ENCODE results near the gene GABRG2.
"Not testable (repeated sequence)": the region's sequence is repeated elsewhere in the genome, so short reads cannot be mapped to it uniquely, and the experiment has no call there.

GABRG2 gene

DNA sequence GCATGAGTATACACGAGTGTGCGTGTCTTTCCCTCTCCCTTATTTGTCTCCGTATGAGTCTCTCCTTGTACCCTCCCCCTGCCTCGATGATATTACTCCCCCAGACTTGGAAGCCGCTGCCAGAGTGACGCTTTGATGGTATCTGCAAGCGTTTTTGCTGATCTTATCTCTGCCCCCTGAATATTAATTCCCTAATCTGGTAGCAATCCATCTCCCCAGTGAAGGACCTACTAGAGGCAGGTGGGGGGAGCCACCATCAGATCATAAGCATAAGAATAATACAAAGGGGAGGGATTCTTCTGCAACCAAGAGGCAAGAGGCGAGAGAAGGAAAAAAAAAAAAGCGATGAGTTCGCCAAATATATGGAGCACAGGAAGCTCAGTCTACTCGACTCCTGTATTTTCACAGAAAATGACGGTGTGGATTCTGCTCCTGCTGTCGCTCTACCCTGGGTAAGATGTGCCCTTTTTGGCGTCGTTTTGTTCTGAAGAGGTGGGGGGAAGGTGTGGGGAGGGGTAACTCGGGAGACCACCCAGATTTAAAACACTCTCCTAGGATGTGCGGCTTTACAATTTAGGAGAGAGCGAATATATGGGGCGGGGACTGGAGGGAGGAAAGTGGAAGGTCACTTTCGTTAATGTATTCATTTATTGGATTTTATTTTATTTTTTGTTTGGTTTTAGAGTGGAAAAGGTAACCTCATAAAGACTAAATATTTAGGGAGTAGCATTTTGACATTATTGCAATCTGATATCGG, at the start of gene GABRG2:
Gene GABRG2 (plus strand): TSS at position 119 of the 757 bp plus-strand sequence. CDS start 227 bp downstream, at position 346.
- no peak for DNase-seq

DNA sequence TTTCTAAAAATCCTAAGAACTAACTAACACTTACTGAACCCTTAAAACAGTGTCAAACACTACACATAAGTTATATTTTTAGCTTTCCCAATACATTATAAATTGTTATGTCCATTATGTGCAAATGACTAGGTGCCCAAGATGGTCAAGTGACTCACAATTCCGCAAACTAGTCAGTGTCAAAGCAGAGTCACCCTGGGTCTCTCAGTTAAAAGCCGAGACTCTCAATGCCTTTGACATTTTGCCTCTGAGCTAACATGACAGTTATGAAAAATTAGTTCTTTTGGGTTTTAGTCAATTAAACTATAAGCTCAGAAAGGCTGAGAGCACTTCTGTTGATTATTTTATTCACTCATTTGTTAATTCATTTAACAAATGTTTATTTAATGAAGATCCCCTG, 42.3 kb upstream of the GABRG2 start:
- no peak for DNase-seq

DNA sequence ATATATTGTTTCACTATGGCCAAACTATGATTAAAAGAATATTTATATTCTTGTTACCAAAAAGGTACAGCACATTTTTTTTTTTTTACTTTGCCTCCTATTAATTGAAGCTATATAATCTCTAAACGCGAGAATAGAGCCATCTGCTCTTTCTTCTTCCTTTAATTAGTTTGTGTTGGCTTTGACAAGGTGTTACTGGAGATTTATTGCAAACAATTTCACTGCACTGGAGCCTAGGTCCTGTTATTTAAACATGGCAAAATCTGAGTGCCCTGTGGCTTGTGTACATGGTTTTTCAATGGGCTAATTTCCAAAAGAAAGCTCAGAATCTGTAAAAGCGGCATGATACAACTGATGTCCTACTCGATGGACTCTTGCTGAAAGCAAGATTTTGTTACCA, 40.8 kb upstream of the GABRG2 start:
- no peak for DNase-seq

DNA sequence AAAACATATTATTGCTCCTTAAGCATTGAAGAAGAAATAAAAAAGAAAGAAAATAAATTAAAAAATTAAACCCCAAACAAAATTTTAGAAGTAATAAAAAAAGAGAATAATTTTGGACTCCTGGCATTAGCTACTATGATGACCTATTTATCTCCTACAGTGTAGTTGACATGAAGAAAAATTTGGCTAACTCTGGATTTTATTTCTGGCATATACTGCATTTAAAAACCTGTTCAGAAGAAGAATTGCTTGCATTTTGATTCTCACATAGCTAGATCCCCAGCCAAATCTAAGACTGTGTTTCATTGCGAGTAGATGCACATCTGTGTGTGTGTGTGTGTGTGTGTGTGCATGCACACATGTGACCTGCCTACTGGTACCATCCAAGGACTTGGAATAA, 30.1 kb upstream of the GABRG2 start:
- DNase-seq = no peak

DNA sequence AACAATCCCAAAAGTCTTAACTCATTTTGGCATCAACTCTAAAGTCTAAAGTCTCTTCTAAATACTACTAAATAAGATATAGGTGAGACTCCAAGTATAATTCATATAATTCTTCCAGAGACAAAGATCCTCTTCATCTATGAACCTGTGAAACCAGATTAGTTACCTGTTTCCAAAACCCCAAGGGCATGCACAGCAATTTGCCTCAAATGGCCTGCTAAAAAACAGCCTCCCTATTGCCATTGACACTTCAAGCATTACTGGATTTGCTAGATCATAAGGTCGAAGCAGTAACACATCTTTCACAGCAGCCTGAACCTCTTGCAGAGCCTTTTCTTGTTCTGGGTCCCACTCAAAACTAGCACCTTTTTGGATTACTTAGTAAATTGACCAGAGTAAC, 20.3 kb upstream of the GABRG2 start:
- no peak for DNase-seq

DNA sequence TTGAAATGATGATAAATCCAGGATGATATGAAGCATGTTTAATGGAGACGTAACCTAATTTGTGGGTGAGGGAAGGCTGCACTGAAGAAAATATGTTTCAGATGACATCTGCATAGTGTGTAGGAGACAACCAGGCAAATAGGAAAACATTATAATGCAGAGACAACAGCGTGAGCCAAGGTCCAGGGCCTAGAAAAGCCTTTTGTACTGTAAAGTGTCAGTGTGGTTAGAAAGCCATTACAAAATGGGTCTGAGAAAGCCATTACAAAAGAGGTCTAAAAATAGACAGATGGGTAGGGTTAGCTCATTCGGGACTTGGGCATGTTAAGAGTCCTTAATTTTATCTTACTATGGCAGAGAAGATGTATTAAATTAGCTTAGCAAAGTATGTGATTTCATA, 14.9 kb upstream of the GABRG2 start:
- no peak for DNase-seq

DNA sequence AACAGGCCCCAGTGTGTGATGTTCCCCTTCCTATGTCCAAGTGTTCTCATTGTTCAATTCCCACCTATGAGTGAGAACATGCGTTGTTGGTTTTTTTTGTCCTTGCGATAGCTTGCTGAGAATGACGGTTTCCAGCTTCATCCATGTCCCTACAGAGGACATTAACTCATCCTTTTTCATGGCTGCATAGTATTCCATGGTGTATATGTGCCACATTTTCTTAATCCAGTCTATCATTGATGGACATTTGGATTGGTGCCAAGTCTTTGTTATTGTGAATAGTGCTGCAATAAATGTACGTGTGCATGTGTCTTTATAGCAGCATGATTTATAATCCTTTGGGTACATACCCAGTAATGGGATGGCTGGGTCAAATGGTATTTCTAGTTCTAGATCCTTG, 12.5 kb upstream of the GABRG2 start:
- not testable (repeated sequence) for DNase-seq

DNA sequence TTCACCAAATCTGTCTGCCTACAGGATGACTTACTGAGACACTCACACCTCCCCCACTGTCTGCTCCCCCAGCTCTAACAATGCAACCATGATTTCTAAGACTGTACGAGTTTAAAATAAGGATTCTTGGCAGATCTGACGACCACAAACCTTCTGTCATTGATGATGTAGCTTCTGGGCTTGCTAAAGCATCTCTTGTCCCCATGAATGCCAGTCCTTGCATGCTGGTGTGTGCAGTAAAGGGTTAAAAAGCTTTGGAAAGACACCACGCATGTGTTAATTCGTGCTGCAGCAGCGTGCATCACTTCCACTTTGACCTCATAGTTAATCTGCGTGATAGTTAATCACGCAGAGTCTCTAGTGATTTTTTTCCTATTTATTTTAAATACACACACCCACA, 411 bp upstream of the GABRG2 start:
- no peak for DNase-seq

DNA sequence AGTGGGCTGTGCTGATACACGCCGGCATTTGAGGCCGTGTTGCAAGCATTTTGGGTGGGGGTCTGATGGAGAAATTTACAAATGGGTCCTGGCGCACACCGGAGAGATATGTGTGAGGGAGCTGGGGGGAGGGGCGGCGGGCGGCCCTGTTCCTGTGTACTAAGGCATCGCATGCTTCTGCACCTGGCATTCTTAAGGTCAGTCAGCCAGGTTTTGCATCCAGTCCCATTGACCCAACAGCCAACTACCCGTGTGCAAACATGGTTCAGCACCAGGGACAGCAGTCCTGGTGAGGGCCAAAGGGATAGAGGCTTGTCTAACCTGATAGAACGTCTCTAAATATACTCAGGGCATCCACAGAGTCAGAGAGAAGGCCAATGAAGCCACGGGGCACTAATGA, 839 bp downstream of the GABRG2 start:
- DNase-seq = no peak

DNA sequence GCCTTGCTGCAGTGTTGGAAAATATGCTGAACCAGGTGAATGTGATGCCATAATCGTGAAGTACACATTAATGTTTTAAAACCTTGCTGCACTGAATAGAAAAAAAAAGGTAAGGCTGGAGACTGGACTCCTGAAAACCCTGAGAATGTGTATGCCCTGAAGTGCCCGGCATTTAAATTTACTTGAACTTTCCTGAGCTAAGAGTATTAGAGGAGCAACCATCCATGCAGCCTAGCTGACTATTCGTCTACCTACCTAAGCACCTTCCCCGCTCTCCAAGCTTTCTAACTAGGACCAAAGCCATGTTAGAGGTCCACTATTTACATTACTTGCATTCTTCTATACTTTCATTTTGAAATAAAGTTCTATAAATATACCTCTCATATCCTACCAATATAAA, 1.4 kb downstream of the GABRG2 start:
- DNase-seq = no peak

DNA sequence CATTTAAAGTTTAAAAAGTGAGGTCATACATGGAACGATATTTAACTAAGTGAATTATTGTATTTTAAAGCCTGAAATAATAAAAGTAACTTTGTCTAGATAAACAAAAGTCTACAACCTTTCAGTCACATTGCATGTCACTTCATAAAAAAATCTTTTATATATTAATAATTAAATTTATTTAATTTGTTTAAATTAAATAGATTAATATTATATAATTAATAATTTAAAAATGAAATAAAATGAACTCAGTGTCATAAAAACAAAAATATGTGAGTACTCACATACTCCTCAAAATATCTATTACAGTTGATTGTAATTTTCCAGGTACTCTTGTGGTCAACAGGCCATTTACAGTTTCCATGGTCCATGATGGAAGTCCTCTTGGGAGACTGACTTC, 11.2 kb downstream of the GABRG2 start:
- DNase-seq = no peak

DNA sequence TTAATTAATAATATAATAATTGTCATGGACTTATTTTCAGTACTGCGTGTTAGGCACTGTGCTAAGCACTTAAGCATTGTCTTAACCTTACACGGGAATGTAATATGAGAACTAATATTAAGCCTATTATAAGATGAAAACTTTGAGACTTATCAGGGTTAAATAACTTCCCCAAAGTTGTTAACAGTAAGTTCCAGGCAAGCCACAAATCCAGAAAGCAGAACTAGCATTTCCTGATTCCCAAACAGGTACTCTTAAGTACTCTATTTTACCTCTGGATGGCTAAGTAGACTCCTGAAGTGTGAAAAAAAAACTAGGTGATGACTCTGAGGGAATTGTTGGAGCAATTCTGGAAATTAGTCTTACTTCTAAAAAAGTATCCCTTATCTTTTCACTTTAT, 23.8 kb downstream of the GABRG2 start:
- no peak for DNase-seq

DNA sequence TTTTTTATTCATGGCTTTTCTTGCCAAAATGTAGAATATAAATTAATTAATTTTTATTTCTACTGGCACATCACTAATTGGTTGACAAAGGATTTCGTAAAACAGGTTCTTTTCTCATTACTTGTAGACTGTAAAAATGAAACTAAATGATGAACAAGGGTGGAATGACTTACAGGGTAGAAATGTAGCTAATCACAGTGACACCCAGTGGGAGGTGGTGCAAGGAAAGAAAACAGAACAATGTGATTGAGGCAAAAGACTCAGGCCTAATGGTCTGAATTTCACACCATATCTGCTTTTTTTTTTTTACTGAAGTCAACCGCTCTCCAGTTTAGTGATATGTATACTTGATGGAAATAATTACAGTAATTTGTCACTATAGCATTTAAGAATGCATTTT, 28.9 kb downstream of the GABRG2 start:
- no peak for DNase-seq

DNA sequence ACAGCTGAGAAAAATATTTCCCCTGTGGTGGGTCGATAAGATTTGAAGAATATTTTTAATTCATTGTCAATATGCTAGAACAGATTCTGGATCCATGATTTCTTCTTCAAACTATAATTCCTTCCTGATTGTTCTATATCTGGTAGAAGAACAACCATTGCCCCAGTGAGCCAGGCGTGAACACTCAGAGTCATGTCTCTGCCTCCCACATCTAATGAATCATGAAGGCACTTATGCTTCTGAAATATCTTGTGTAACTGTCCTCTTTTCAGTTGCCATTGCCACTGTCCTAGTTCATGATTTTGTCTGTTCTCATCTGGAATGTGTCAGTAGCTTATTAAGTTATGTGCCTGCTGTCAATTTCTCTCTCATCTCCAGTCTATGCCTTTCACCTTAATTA, 40.0 kb downstream of the GABRG2 start:
- DNase-seq = no peak

DNA sequence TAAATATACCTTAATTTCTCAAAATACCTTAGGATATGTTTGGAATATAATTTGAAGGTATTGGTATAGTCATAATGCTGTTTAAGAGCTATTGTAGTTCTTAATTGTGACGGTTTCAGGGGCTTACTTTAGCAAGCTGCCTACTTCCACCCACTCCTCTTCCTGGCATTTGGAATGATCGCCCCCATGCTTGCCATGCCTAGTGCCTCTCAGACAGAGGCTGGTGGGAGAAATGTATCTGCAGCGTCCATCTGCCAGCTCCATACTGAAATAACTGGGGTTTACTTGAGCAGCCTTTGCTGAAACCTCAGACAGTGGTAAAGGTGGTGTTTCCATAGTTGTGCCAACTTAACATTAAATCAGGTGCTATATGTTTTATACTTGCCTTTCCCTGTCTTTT, 52.2 kb downstream of the GABRG2 start:
- DNase-seq = no peak

DNA sequence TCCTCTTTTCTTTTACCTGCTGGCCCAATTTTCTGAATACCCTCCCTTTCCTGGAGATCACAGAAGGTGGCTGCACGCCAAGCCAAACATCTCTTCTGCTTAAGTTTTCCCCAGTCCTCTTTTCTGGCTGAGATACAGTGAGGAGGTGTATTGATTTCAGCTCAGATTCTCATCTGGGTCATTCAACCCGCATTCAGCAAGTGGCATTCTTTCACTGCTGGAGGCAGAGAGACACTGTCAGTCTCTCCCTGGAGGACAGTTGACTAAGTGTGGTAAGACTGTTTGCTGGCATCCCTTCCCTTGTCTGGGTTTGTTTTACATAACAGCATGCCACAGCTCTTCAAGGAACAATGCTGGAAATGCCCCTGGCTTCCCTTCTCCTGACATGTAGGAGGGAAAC, 60.5 kb downstream of the GABRG2 start:
- no peak for DNase-seq

DNA sequence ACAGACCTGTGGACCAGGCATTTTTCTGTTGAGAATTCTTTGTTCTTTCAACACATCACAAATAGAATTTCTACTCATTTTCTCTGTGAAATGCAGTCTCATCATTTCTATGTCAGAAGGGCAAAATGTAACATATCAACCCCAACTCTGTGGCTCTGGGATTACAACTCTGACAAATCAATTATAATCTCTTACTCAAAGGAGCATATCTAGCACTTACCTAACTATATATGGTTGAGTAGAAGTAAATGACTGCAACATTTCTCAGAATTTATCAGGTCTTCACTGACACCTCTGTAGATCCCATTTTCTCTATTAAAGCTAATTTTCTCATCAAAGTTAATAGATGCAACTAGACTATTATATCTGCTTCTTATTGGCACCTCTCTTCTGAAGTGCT, 64.8 kb downstream of the GABRG2 start:
- DNase-seq = no peak

DNA sequence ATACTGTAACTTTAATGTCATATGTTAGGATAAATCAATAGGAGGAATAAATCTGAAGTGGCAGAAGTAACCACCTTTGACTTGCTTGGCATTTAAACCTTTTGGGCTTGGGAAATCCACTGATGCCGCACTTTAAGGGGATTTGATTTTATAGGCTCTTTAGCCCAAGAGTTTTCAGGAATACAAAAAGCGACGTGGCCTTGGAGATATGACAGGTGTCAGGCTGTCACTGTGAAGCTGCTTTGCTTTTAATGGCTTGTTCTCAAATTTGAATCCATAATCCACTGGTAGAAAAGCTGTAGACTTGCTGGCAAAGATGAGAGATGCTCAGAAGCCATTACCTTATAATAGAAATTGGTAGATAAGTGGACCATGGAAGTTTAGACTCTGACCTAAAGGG, 71.6 kb downstream of the GABRG2 start:
- no peak for DNase-seq

DNA sequence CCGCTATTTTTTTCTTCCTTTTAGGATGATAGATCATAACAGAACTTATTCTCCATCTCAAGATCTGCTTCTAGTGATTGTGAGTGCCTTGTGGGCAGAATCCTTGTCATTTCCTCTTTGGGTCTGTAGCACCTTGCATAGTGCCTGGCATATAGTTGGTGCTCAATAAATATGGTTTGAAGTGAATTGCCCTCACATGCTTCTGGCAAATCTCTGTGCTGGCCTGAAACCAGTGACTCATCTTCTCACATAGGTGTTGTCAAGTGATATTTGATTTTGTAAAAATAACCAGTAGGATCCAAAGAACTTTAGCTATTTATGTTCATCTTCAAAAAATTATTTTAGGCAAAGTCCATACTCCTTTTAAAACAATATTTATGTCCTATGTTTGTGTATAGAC, 86.7 kb downstream of the GABRG2 start:
- no peak for DNase-seq

DNA sequence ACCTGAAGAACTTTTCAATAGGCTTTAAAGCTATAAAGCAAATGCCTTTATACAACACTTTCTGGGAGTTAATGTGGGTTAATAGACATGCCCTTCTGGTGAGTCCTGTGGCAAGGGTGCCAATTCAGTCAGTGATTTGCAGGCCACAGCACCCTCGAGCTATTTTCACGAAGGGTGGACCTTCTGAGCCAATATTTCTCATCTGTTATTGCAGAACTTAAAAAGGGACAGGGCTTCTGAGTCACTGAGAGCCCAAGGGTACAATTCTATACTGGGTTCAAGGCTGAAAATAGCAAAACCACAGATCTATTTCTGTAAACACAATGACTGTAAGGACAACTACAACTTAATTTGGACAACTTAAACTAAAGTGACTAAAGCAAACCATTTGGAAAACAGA, 92.8 kb downstream of the GABRG2 start:
- no peak for DNase-seq

DNA sequence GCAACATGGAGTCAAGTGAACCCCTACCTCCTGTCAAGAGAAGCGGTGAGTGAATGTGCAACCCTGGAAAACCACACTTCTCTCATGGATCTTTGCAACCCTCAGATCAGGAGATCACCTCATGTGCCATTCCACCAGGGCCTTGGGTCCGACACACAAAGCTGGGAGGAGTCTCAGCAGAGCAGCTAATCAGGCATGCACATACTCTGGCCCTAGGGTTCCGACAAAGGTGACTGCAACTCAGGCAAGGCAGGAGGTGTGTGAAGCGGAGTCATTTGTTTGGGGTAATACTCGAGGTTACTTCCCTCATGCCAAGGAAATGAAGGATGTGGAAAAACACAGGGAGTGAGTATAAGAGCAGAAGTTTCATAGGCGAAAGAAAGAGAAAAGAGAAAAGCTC, 96.1 kb downstream of the GABRG2 start:
- DNase-seq = no peak

DNA sequence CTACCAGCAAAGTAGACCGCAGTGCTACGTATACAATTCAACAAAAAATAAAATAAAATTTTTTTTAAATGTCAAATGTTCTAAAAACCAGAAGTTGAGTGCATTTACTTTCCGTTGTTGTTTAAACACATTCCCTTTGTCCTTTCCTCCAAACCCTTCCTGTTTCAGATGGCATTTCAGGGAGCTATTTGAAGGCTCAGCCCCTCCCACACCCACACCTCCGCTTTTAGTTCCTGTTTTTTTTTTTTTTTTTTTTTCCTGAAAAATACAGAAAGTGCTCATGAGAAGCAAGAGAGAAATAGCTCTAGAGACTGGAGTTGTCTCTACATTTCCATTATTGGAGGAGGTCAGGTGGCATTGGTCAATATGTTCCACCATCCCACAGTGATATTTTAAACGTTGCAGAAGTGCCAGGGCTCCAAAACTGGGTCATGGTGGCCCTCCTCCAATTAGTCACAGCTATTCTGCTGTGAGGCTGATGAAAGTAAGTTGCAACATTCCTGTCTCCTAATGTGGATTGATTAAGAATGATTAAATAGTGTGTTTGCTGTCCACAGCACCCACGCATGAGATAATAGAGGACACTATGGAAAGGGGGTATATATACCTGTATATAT, 106.9 kb downstream of the GABRG2 start:
- no peak for DNase-seq

DNA sequence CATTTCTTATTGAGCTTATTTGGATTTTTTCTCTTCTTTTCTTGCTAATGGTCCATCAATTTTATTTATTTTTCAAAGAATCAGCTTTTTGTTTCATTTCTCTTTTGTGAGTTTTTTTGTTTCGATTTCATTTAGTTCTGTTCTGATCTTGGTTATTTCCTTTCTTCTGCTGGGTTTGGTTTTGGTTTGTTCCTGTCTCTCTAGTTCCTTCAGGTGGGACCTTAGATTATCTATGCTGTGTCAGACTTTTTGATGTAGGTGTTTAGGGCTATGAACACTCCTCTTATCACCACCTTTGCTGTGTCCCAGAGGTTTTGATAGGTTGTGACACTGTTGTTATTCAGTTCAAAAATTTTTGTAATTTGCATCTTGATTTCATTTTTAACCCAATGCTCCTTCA, 119.8 kb downstream of the GABRG2 start:
- no peak for DNase-seq

DNA sequence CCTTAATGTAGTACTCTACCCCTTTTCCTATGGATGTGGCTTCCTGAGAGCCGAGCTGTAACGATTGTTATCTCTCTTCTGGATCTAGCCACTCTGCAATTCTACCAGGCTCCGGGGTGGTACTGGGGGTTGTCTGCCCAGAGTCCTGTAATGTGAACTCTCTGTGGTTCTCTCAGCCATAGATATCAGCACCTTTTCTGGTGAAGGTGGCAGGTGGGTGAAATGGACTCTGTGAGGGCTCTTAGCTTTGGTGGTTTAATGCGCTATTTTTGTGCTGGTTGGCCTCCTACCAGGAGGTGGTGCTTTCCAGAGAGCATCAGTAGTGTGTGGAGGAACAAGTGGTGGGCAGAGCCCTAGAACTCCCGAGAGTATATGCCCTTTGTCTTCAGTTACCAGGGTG, 122.1 kb downstream of the GABRG2 start:
- DNase-seq = no peak

DNA sequence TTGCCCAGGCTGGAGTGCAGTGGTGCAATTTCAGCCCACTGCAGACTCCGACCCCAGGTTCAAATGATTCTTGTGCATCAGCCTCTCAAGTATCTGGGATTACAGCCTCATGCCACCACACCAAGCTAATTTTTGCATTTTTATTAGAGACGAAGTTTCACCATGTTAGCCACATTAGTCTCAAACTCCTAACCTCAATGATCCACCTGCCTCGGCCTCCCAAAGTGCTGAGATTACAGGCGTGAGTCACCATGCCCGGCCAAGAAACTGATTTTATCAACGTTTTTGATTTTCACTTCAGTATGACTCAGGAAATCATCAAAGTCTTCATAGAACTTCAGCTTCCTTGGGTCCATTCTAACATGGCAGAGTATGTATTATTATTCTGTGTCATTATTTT, 125.4 kb downstream of the GABRG2 start:
- DNase-seq = no peak

All from CD4-positive, alpha-beta T cell treated with Interleukin-12 subunit alpha and Interleukin-12 subunit beta, for 1 hour (primary cell).